Neutrophil (primary cell): ENCODE measurements around the gene R3HDM2.
"Not testable (repeated sequence)": the region's sequence is repeated elsewhere in the genome, so short reads cannot be mapped to it uniquely, and the experiment has no call there.

Experiments used
- H3K27ac ChIP-seq: fragments of 200-600 bp; sonication (generic); 2 replicates; pipeline ENCODE4 v1.5.1; 2016; ENCODE audit warnings: mild to moderate bottlenecking, moderate library complexity
- H3K27me3 ChIP-seq: fragments of 200-600 bp; sonication (generic); 2 replicates; pipeline ENCODE4 v1.6.0; 2016; ENCODE audit warnings: mild to moderate bottlenecking
- H3K36me3 ChIP-seq: fragments of 200-600 bp; sonication (generic); 2 replicates; pipeline ENCODE4 v1.5.1; 2017
- H3K4me1 ChIP-seq, 2 experiments: fragments of 200-600 bp in 1 of 2; sonication (generic) in 1 of 2; 1 replicate in 1 of 2; 2 replicates in 1 of 2; pipeline versions ENCODE4 v1.5.1 to v1.6.1; 2013 to 2016; ENCODE audit warnings: low read depth in 1 of 2, low read length in 1 of 2, mild to moderate bottlenecking in 1 of 2, moderate library complexity in 1 of 2; ENCODE audit not compliant: control insufficient read depth in 1 of 2, insufficient read depth in 1 of 2
- H3K4me3 ChIP-seq, 2 experiments: fragments of 200-600 bp in 1 of 2; sonication (generic) in 1 of 2; 1 replicate in 1 of 2; 2 replicates in 1 of 2; pipeline ENCODE4 v1.5.1; 2013 to 2016; ENCODE audit warnings: low read depth in 1 of 2, low read length in 1 of 2, mild to moderate bottlenecking in 1 of 2, moderate library complexity in 1 of 2
- H3K9me3 ChIP-seq: fragments of 200-600 bp; sonication (generic); 2 replicates; pipeline ENCODE4 v1.5.1; 2016
- TF ChIP-seq, protein P1 (sequence below): fragments of 200-600 bp; sonication (generic); IDR thresholded peaks from 2 replicates; pipeline ENCODE4 v1.5.1; 2016; ENCODE audit warnings: antibody characterized with exemption

Gene R3HDM2

GRCh38 chr12:57448669-57449068, 17.8 kb upstream of the R3HDM2 start:
- TF ChIP-seq, protein P1, sequence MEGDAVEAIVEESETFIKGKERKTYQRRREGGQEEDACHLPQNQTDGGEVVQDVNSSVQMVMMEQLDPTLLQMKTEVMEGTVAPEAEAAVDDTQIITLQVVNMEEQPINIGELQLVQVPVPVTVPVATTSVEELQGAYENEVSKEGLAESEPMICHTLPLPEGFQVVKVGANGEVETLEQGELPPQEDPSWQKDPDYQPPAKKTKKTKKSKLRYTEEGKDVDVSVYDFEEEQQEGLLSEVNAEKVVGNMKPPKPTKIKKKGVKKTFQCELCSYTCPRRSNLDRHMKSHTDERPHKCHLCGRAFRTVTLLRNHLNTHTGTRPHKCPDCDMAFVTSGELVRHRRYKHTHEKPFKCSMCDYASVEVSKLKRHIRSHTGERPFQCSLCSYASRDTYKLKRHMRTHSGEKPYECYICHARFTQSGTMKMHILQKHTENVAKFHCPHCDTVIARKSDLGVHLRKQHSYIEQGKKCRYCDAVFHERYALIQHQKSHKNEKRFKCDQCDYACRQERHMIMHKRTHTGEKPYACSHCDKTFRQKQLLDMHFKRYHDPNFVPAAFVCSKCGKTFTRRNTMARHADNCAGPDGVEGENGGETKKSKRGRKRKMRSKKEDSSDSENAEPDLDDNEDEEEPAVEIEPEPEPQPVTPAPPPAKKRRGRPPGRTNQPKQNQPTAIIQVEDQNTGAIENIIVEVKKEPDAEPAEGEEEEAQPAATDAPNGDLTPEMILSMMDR, result no peak
- H3K4me1 ChIP-seq, result peaks cover 0 to 9% of the 10 kb centered on the region in 2 experiments
- H3K36me3 ChIP-seq, result no peaks in the 10 kb centered on the region
- H3K27me3 ChIP-seq, result no peaks in the 10 kb centered on the region
- H3K9me3 ChIP-seq, result no peaks in the 10 kb centered on the region
- H3K27ac ChIP-seq, result no peak overlapping the region
- H3K4me3 ChIP-seq, result no peak overlapping the region

DNA sequence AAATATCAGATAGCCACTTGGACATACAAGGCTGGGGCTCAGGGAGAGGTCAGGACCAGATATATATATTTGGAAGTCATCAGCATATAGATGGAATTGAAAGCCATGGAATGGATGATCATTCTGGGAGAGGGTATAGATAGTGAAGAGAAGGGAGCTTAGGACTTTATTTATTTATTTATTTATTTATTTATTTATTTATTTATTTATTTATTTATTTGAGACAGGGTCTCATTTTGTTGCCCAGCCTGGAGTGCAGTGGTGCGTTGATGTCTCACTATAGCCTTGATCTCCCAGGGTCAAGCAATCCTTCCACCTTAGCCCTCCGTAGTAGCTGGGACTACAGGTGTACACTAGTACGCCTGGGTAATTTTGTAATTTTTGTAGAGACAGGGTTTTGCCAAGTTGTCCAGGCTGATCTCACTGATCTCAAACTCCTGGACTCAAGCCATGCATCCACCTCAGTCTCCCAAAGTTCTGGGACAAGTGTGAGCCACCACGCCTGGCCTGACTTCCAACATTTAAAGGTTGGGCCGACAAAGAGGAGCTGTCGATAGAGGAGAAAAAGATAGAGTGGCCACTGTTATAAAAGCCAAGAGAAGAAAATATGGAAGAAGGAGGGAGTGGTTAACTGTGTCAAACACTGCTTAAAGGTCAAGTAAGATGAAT, 15.6 kb upstream of the R3HDM2 start:
- Histone ChIP-seq H3K4me1 (peaks cover 0 to 4% of the 10 kb centered on the region in 2 experiments), H3K27me3 (no peaks in the 10 kb centered on the region), H3K27ac (no peak overlapping the region), H3K36me3 (no peaks in the 10 kb centered on the region), H3K4me3 (no peak overlapping the region), H3K9me3 (no peaks in the 10 kb centered on the region)
- TF ChIP-seq, protein P1, result no peak

DNA sequence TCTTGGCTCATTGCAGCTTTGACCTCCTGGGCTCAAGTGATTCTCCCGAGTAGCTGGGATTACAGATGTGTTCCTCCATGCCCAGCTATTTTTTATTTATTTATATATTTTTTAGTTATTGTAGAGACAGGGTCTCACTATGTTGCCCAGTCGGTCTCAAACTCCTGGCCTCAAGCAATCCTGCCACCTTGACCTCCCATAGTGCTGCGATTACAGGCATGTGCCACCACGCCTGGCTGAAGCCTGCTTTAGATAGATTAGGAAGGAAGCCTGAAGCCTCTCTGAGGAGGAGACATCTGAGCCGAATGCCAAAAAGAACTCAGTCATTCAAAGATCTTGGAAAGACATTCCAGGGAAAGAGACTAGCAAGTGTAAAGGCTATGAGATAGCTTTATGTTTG, 13.9 kb upstream of the R3HDM2 start:
- Histone ChIP-seq H3K27me3 (no peaks in the 10 kb centered on the region), H3K27ac (no peak overlapping the region)

GRCh38 chr12:57444337-57444736, 13.5 kb upstream of the R3HDM2 start:
- H3K9me3 ChIP-seq, H3K27me3 ChIP-seq, H3K27ac ChIP-seq, H3K4me3 ChIP-seq, H3K36me3 ChIP-seq: not testable (repeated sequence)
- peaks cover 14 to 18% of the 10 kb centered on the region in 2 experiments for H3K4me1 ChIP-seq

More for the DNA sequence above, 13.9 kb upstream of the R3HDM2 start:
- TF ChIP-seq, protein P1, result no peak
- peaks cover 13 to 17% of the 10 kb centered on the region in 2 experiments for H3K4me1 ChIP-seq
- no peaks in the 10 kb centered on the region for H3K9me3 ChIP-seq
- no peaks in the 10 kb centered on the region for H3K36me3 ChIP-seq
- no peak overlapping the region for H3K4me3 ChIP-seq

DNA sequence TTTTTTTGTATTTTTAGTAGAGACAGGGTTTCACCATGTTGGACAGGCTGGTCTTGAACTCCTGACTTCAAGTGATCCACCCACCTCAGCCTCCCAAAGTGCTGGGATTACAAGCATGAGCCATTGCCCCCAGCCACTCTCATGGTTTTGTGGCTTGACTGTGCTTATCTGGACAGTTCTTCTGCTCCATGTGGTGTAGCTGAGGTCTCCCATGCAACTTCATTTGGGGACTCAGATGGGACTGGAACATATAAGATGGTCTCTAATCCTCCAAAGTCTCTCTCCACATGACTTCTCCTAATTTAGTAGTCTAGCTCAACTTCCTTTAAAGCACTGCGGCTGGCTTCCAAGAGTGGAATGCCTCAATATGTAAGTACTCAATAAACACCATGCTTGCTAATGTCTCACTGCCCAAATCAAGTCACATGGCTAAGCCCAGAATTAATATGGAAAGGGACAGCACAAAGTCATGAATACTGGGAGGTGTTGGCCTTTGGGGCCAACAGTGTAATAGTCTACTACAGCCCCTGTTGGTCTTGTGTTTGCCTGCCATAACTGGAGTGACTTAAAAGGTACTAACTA, 11.1 kb upstream of the R3HDM2 start:
- Histone ChIP-seq H3K27me3 (no peaks in the 10 kb centered on the region), H3K27ac (peak overlapping the region; percentile 4), H3K36me3 (no peaks in the 10 kb centered on the region), H3K9me3 (no peaks in the 10 kb centered on the region), H3K4me3 (no peak overlapping the region), H3K4me1 (peaks cover 16% of the 10 kb centered on the region in 2 experiments)
- TF ChIP-seq, protein P1, result no peak

- not testable (repeated sequence) for H3K27ac ChIP-seq, H3K4me3 ChIP-seq, H3K36me3 ChIP-seq, H3K27me3 ChIP-seq, H3K9me3 ChIP-seq
- peaks cover 18 to 20% of the 10 kb centered on the region in 2 experiments for H3K4me1 ChIP-seq
Measured at GRCh38 chr12:57441393-57441792, 10.6 kb upstream of the R3HDM2 start.
